PC-3 (cell line): ENCODE results near the gene PTDSS2. TPM values are rescaled to one million over a fixed set of nuclear protein-coding genes. Genes with fewer than 3 reads are reported as not detected.

Experiments
- ATAC-seq: fragments of 200-7000 bp; cut with Tn5 transposase; 2 replicates; pipeline ENCODE4 v1.9.1; 2020; ENCODE audit warnings: mild to moderate bottlenecking, moderate library complexity
- BruUV-seq: library from RNA; stranded (reverse); fragments of 400-500 nt; replicated peaks from 2 replicates; lab custom pipeline; 2021; lab: Mats Ljungman, UMichigan
- CTCF ChIA-PET: fragments of 300-600 bp; sonication (Branson Sonifier 250); formaldehyde crosslinking; loops from one replicate; lab custom pipeline; 2022; ENCODE audit warnings: antibody characterized with exemption; lab: Charles Lee
- POLR2A ChIA-PET: fragments of 300-600 bp; sonication (Branson Sonifier 250); formaldehyde crosslinking; loops from one replicate; lab custom pipeline; 2022; ENCODE audit warnings: antibody characterized with exemption; ENCODE audit not compliant: unreplicated experiment; lab: Charles Lee
- DNase-seq: peaks from one replicate; pipeline ENCODE4 v3.0.0-alpha.2; 2015
- H2AFZ ChIP-seq: fragments of 300-600 bp; sonication (generic); 2 replicates; pipeline ENCODE4 v1.6.0; 2016; ENCODE audit warnings: antibody characterized with exemption, low read length
- H3F3A ChIP-seq: fragments of 300-600 bp; sonication (generic); one replicate; pipeline ENCODE4 v1.6.0; 2017; ENCODE audit warnings: antibody characterized with exemption, low read length, control low read depth, mild to moderate bottlenecking; ENCODE audit not compliant: unreplicated experiment
- H3K27ac ChIP-seq: fragments of 300-600 bp; sonication (generic); 2 replicates; pipeline ENCODE4 v1.5.1; 2016; ENCODE audit warnings: mild to moderate bottlenecking, low read length
- H3K27me3 ChIP-seq: fragments of 300-600 bp; sonication (generic); 2 replicates; pipeline ENCODE4 v1.6.1; 2016; ENCODE audit warnings: low read length, mixed read lengths
- H3K36me3 ChIP-seq: fragments of 300-600 bp; sonication (generic); 2 replicates; pipeline ENCODE4 v1.6.1; 2016; ENCODE audit warnings: low read depth, mixed run types, low read length, mixed read lengths
- H3K4me1 ChIP-seq: fragments of 300-600 bp; sonication (generic); 2 replicates; pipeline ENCODE4 v1.5.1; 2016; ENCODE audit warnings: low read length; ENCODE audit not compliant: insufficient read depth
- H3K4me2 ChIP-seq: fragments of 300-600 bp; sonication (generic); 2 replicates; pipeline ENCODE4 v1.6.0; 2016; ENCODE audit warnings: low read length
- H3K4me3 ChIP-seq: fragments of 300-600 bp; sonication (generic); 2 replicates; pipeline ENCODE4 v1.5.1; 2016; ENCODE audit warnings: mild to moderate bottlenecking, low read length, mixed read lengths
- H3K79me2 ChIP-seq: fragments of 300-600 bp; sonication (generic); 2 replicates; pipeline ENCODE4 v1.6.1; 2017; ENCODE audit warnings: low read length, mixed read lengths
- H3K9ac ChIP-seq: fragments of 300-600 bp; sonication (generic); 2 replicates; pipeline ENCODE4 v1.6.0; 2016; ENCODE audit warnings: mild to moderate bottlenecking, low read length
- H3K9me2 ChIP-seq: fragments of 300-600 bp; sonication (generic); replicated peaks from 2 replicates; pipeline ENCODE4 v1.6.1; 2016; ENCODE audit warnings: mixed run types, low read length, mixed read lengths
- H3K9me3 ChIP-seq: fragments of 300-600 bp; sonication (generic); 2 replicates; pipeline ENCODE4 v1.6.1; 2016; ENCODE audit warnings: low read length, mixed read lengths
- H4K20me1 ChIP-seq: fragments of 300-600 bp; sonication (generic); 2 replicates; pipeline ENCODE4 v1.6.1; 2016; ENCODE audit warnings: low read length, mixed read lengths
- EZH2 ChIP-seq: fragments of 300-600 bp; sonication (generic); IDR thresholded peaks from one replicate; pipeline ENCODE4 v1.6.1; 2017; ENCODE audit warnings: antibody characterized with exemption, mild to moderate bottlenecking, low read length; ENCODE audit not compliant: unreplicated experiment
- EZH2phosphoT487 ChIP-seq: fragments of 300-600 bp; sonication (generic); IDR thresholded peaks from 2 replicates; pipeline ENCODE4 v1.6.1; 2018; ENCODE audit warnings: mild to moderate bottlenecking, antibody characterized with exemption, low read length, borderline replicate concordance
- intact Hi-C: fragments of 100-400 bp; cut with micrococcal nuclease; formaldehyde crosslinking; loops from 2 replicates; pipeline ENCODE4 v1.9.0; 2023
- total RNA-seq: library from RNA; depleted of rRNA; stranded (reverse); fragments of >200 nt; gene quantifications from 2 replicates; pipeline ENCODE4 v1.2.3, GENCODE V29; 2014
- TF ChIP-seq, protein P1 (sequence below): fragments of 300-600 bp; sonication (generic); conservative IDR thresholded peaks from 2 replicates; pipeline ENCODE4 v1.5.1; 2017; ENCODE audit warnings: antibody characterized with exemption, low read depth, mild to moderate bottlenecking, low read length

PTDSS2 gene
- total RNA-seq, 1 experiment from 2014 or later, result 53.0 TPM

- Histone ChIP-seq H3K9me3 (no peaks in the 10 kb centered on the region), H3K9ac (no peak overlapping the region), H3K36me3 (no peaks in the 10 kb centered on the region), H3K79me2 (no peaks in the 10 kb centered on the region), H4K20me1 (no peaks in the 10 kb centered on the region), H3K4me1 (no peaks in the 10 kb centered on the region), H3K4me2 (no peak overlapping the region), H3K9me2 (no peaks in the 10 kb centered on the region), H2AFZ (no peak overlapping the region), H3K27ac (no peak overlapping the region), H3F3A (no peaks in the 10 kb centered on the region), H3K27me3 (no peaks in the 10 kb centered on the region), H3K4me3 (no peak overlapping the region)
- intact Hi-C loops, result no loop called here
- ChIA-PET CTCF (no interaction called here), POLR2A (no interaction called here)
- TF ChIP-seq, protein P1, sequence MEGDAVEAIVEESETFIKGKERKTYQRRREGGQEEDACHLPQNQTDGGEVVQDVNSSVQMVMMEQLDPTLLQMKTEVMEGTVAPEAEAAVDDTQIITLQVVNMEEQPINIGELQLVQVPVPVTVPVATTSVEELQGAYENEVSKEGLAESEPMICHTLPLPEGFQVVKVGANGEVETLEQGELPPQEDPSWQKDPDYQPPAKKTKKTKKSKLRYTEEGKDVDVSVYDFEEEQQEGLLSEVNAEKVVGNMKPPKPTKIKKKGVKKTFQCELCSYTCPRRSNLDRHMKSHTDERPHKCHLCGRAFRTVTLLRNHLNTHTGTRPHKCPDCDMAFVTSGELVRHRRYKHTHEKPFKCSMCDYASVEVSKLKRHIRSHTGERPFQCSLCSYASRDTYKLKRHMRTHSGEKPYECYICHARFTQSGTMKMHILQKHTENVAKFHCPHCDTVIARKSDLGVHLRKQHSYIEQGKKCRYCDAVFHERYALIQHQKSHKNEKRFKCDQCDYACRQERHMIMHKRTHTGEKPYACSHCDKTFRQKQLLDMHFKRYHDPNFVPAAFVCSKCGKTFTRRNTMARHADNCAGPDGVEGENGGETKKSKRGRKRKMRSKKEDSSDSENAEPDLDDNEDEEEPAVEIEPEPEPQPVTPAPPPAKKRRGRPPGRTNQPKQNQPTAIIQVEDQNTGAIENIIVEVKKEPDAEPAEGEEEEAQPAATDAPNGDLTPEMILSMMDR, result no peak
- TF ChIP-seq EZH2phosphoT487 (no peak), EZH2 (no peak)
- ATAC-seq, result no peak
- BruUV-seq, result no TSS peak
- no peak for DNase-seq
Measured at GRCh38 chr11:479311-479710, 29.2 kb downstream of the PTDSS2 start.

GRCh38 chr11:484616-485015 lies 34.5 kb downstream of the PTDSS2 start:
- H3K36me3 ChIP-seq, result no peaks in the 10 kb centered on the region
- H2AFZ ChIP-seq, result no peak overlapping the region
- ATAC-seq (no peak), DNase-seq (no peak)
- H3F3A ChIP-seq, result no peaks in the 10 kb centered on the region
- H3K4me3 ChIP-seq, result no peak overlapping the region
- intact Hi-C loops, result no loop called here
- TF ChIP-seq EZH2 (no peak), EZH2phosphoT487 (no peak)
- TF ChIP-seq, protein P1, result no peak
- H3K4me2 ChIP-seq, result no peak overlapping the region
- no peak overlapping the region for H3K27ac ChIP-seq
- no peak overlapping the region for H3K9ac ChIP-seq
- H3K4me1 ChIP-seq, result no peaks in the 10 kb centered on the region
- ChIA-PET CTCF (no interaction called here), POLR2A (no interaction called here)
- no peaks in the 10 kb centered on the region for H3K9me2 ChIP-seq
- H3K27me3 ChIP-seq, result no peaks in the 10 kb centered on the region
- BruUV-seq, result no TSS peak
- H3K79me2 ChIP-seq, result no peaks in the 10 kb centered on the region
- no peaks in the 10 kb centered on the region for H3K9me3 ChIP-seq
- H4K20me1 ChIP-seq, result no peaks in the 10 kb centered on the region

- intact Hi-C loops, result no loop called here
- no peak overlapping the region for H3K4me3 ChIP-seq
- H2AFZ ChIP-seq, result no peak overlapping the region
- H3K27me3 ChIP-seq, result no peaks in the 10 kb centered on the region
- H3F3A ChIP-seq, result no peaks in the 10 kb centered on the region
- no peaks in the 10 kb centered on the region for H3K79me2 ChIP-seq
- ChIA-PET CTCF (no interaction called here), POLR2A (no interaction called here)
- no peaks in the 10 kb centered on the region for H3K9me3 ChIP-seq
- no peak for ATAC-seq
- H3K9ac ChIP-seq, result no peak overlapping the region
- BruUV-seq, result no TSS peak
- H3K27ac ChIP-seq, result no peak overlapping the region
- H4K20me1 ChIP-seq, result no peaks in the 10 kb centered on the region
- no peaks in the 10 kb centered on the region for H3K9me2 ChIP-seq
- TF ChIP-seq, protein P1, result no peak
- TF ChIP-seq EZH2, result no peak
- TF ChIP-seq EZH2phosphoT487, result no peak
- H3K36me3 ChIP-seq, result no peaks in the 10 kb centered on the region
- DNase-seq, result no peak
- H3K4me2 ChIP-seq, result no peak overlapping the region
- H3K4me1 ChIP-seq, result no peaks in the 10 kb centered on the region
Measured at GRCh38 chr11:486189-486588, 36.1 kb downstream of the PTDSS2 start.
